Mucosa of descending colon (tissue), 3 donors: ENCODE results near the gene NAV1. TPM values are rescaled to one million over a fixed set of nuclear protein-coding genes. Genes with fewer than 3 reads are reported as not detected.
"Not testable (repeated sequence)": the region's sequence is repeated elsewhere in the genome, so short reads cannot be mapped to it uniquely, and the experiment has no call there.

Source experiments
- ATAC-seq: fragments of 200-7000 bp; cut with Tn5 transposase; one replicate; pipeline ENCODE4 v1.9.1; 2020; ENCODE audit warnings: mild to moderate bottlenecking, moderate library complexity
- DNase-seq, 3 donors: peaks; one replicate each; pipeline ENCODE4 v3.0.0-alpha.2; 2020
- H3K36me3 ChIP-seq: fragments of 200-600 bp; one replicate; pipeline ENCODE4 v1.8.0; 2021; ENCODE audit warnings: low read depth, mild to moderate bottlenecking
- H3K4me1 ChIP-seq: fragments of 200-600 bp; one replicate; pipeline ENCODE4 v1.8.0; 2021; ENCODE audit warnings: low read depth, mild to moderate bottlenecking
- H3K4me3 ChIP-seq: fragments of 200-600 bp; one replicate; pipeline ENCODE4 v1.8.0; 2021; ENCODE audit warnings: mild to moderate bottlenecking
- H3K9me3 ChIP-seq: fragments of 200-600 bp; one replicate; pipeline ENCODE4 v1.8.0; 2021; ENCODE audit warnings: mild to moderate bottlenecking
- intact Hi-C, 2 donors: fragments of 100-400 bp; cut with DNase I in 1 of 2; cut with micrococcal nuclease in 1 of 2; formaldehyde crosslinking; loops; one replicate each; pipeline versions ENCODE4 v1.11.0 to v1.11.1; 2022; cut with DNase I, micrococcal nuclease
- long read RNA-seq, 2 donors: library from polyadenylated mRNA; unstranded; transcript quantifications; one replicate each; pipeline ENCODE4 v2.0.0, GENCODE V29; 2019 to 2021
- total RNA-seq, 3 donors: library from RNA; stranded (reverse); fragmentation: NEBNext Ultra II Directional in 2 of 3; extraction: Animal tissue kit (Norgen Biotek cat#: 25700) in 2 of 3; gene quantifications; one replicate each; pipeline versions ENCODE4 v1.2.1 to v1.2.4, GENCODE V29; 2021 to 2023
- TF ChIP-seq, protein P1 (sequence below): fragments of 200-600 bp; IDR thresholded peaks from one replicate; pipeline ENCODE4 v1.8.0; 2022; ENCODE audit warnings: antibody characterized with exemption, mild to moderate bottlenecking
- donor health status: DM: no; HTN: no; CAD: no; lungs with moderate emphysema.
- donor health status: DM: no; HTN: no; CAD: no.
- donor health status: DM: no; HTN: yes; CAD: no.

The NAV1 gene, protein sequence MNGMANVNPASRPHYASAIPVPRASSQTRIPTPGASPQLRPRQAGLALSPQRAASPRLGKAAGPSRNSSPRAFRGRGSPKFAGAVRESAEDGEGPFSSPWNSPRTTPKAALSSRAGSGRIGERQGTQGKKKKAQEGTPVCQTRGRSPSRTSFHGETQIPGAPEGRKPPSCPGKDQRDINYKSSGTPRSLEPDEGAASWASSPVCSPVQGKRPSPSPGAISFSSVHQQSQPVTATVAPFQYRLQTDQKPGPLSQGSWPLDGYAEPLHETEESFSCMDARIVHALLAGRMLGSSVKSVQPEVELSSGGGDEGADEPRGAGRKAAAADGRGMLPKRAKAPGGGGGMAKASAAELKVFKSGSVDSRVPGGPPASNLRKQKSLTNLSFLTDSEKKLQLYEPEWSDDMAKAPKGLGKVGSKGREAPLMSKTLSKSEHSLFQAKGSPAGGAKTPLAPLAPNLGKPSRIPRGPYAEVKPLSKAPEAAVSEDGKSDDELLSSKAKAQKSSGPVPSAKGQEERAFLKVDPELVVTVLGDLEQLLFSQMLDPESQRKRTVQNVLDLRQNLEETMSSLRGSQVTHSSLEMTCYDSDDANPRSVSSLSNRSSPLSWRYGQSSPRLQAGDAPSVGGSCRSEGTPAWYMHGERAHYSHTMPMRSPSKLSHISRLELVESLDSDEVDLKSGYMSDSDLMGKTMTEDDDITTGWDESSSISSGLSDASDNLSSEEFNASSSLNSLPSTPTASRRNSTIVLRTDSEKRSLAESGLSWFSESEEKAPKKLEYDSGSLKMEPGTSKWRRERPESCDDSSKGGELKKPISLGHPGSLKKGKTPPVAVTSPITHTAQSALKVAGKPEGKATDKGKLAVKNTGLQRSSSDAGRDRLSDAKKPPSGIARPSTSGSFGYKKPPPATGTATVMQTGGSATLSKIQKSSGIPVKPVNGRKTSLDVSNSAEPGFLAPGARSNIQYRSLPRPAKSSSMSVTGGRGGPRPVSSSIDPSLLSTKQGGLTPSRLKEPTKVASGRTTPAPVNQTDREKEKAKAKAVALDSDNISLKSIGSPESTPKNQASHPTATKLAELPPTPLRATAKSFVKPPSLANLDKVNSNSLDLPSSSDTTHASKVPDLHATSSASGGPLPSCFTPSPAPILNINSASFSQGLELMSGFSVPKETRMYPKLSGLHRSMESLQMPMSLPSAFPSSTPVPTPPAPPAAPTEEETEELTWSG (N-terminal part only)
- total RNA-seq: 10 to 100 TPM; 13.7 to 64.3 (median 16.7) TPM
- long read RNA-seq, donor 1, partial matches to known transcripts: 9 of 20 reads
- long read RNA-seq, donor 1, other reads (novel, unspliced or antisense): 11 of 20 reads
- long read RNA-seq, donor 2, partial matches to known transcripts: 1 of 1 reads
- long read RNA-seq, donor 2, other reads (novel, unspliced or antisense): 0 of 1 reads

DNA sequence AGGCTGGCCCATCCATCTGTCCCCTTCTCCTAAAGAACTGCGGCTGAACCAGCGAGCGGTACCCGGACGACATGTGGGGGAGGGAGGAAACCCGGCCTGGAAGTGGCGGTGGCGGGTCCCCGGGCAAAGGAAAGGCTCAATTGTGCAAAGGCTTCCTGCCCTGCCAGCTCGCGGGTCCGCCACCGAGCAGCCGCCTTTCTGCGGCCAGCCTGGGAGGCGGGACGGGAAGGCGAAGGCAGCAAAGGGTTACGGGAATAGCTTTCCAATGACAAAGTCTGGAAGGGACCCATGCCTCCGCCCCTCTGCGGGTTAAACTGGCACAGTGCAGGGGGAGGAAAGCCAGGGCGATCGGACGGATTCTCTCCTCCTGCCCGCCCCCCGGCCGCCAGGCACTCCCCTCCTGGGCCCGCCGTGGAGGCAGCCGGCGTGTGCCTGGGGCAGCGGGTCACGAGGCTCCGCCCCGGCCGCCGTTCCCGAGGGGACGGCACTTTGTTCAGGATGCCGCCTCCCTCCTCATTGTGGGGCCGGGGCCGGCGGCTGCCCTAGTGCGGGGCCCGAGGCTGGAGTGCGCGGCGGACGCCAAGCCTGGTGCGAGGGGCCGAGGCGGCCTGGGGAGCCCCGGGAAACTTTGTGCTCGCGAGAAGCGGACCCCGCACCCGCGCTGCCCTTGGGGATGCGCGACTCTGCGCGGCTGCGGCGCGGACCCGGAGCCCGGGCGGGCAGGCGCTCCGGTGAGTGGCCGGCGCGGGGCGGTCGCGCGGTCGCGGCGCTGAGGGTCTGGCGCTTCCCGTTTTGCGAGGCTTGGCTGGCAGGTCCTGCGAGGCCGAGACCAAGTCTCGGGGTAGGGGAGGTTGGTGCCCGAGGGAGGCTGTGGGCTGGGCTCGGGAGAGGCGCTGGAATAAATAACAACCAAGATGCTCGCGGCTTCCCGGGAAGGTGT lies at the start of gene NAV1:
Gene NAV1 (plus strand): TSS at position 516 of the 940 bp plus-strand sequence. CDS start 83,758 bp downstream, outside the sequence.
- Histone ChIP-seq H3K36me3 (no peaks in the 10 kb centered on the region), H3K4me1 (peaks cover 16% of the 10 kb centered on the region), H3K4me3 (no peak within 1 kb of the TSS), H3K9me3 (no peaks in the 10 kb centered on the region)
- peak in 2 of 3 donors; percentile 58 to 66 for DNase-seq
- TF ChIP-seq, protein P1, sequence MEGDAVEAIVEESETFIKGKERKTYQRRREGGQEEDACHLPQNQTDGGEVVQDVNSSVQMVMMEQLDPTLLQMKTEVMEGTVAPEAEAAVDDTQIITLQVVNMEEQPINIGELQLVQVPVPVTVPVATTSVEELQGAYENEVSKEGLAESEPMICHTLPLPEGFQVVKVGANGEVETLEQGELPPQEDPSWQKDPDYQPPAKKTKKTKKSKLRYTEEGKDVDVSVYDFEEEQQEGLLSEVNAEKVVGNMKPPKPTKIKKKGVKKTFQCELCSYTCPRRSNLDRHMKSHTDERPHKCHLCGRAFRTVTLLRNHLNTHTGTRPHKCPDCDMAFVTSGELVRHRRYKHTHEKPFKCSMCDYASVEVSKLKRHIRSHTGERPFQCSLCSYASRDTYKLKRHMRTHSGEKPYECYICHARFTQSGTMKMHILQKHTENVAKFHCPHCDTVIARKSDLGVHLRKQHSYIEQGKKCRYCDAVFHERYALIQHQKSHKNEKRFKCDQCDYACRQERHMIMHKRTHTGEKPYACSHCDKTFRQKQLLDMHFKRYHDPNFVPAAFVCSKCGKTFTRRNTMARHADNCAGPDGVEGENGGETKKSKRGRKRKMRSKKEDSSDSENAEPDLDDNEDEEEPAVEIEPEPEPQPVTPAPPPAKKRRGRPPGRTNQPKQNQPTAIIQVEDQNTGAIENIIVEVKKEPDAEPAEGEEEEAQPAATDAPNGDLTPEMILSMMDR: no peak
- peak; percentile 62 for ATAC-seq
- intact Hi-C loops: no loop called here

DNA sequence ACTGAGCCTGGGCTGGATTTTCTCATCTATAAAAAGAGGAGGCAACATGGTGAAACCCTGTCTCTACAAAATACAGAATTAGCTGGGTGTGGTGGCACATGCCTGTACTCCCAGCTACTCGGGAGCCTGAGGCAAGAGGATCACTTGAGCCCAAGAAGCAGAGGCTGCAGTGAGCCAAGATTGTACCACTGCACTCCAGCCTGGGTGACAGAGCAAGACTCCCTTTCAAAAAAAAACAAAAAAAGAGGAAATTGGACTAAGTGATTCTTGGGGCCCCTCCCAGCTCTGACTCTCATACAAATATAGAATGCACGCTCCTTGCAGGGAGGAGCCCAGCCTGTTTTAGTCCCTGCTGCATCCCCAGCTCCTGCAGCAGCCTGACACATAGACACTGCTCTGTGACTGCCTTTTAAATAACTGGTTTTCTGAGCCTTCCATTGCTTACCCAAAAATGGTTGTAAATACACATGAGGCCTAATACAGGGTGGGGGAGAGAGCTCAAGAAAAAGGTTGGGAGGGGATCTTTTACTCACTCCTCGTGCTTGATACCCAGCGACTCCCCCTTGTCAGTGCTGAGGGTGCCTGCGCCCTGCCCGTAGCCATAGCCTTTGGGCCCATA lies 49.2 kb upstream of the NAV1 start:
- H3K9me3 ChIP-seq: no peaks in the 10 kb centered on the region
- DNase-seq (no peak), ATAC-seq (no peak)
- intact Hi-C loops: no loop called here
- TF ChIP-seq, protein P1: no peak
- H3K36me3 ChIP-seq: no peaks in the 10 kb centered on the region
- H3K4me3 ChIP-seq: no peak overlapping the region
- peaks cover 10% of the 10 kb centered on the region for H3K4me1 ChIP-seq

DNA sequence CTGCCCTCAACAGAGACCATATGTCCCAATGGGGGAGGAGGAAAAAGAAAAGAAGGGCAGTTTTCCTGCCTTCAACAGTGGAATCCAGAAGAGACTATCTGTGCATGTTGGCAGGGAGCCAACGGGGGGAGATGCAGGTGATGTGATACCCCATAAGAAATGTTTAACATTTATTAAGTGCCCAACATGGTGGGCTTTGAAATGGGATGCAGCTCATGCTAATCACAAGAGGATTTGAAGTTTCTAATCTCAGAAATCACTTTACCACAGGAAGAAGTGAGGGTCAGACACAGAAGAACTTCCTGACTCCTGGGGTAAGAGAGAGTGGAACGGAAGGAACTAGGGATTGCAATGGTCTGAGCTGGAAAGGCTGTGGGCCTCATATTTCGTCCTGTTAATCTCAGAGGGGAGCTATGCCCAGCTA lies 48.2 kb upstream of the NAV1 start:
- TF ChIP-seq, protein P1: no peak
- peaks cover 16% of the 10 kb centered on the region for H3K4me1 ChIP-seq

DNA sequence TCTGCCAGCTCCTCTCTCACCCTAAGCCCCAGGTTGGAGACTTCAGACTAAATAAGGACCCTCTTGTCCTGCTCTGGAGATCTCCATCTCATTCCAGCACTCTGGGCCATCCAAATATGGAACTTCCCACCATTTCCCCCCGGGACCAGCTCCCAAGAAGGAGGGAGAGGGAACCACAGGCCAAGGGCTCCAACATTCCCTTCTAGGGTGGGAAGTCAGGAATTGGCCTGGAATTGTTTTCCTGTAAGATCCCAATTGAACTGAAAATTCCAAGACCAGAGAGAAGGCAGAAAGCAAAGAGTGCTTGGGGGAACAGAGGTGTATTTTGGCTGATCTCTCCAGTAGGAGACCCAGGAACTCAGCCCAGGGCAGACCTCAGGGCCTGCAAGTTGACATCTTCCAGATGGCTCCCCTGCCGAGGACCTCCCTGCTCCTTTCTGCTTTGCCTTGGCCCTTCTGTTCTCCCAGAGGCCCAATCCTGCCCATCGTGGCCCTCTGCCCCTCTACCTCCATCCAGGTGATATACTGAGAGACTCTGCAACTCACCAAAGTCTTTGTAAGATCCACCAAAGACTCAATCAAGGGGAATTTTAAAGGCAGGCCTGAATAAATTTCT lies 46.9 kb upstream of the NAV1 start:
- peaks cover 16% of the 10 kb centered on the region for H3K4me1 ChIP-seq
- H3K4me3 ChIP-seq: no peak overlapping the region
- TF ChIP-seq, protein P1: no peak
- no peak for ATAC-seq
- intact Hi-C loops: no loop called here
- no peaks in the 10 kb centered on the region for H3K9me3 ChIP-seq
- no peak for DNase-seq
- no peaks in the 10 kb centered on the region for H3K36me3 ChIP-seq

More for the DNA sequence above, 48.2 kb upstream of the NAV1 start:
- no peaks in the 10 kb centered on the region for H3K9me3 ChIP-seq
- no peak for DNase-seq
- H3K36me3 ChIP-seq: no peaks in the 10 kb centered on the region
- no peak overlapping the region for H3K4me3 ChIP-seq
- no peak for ATAC-seq
- intact Hi-C loops: no loop called here

DNA sequence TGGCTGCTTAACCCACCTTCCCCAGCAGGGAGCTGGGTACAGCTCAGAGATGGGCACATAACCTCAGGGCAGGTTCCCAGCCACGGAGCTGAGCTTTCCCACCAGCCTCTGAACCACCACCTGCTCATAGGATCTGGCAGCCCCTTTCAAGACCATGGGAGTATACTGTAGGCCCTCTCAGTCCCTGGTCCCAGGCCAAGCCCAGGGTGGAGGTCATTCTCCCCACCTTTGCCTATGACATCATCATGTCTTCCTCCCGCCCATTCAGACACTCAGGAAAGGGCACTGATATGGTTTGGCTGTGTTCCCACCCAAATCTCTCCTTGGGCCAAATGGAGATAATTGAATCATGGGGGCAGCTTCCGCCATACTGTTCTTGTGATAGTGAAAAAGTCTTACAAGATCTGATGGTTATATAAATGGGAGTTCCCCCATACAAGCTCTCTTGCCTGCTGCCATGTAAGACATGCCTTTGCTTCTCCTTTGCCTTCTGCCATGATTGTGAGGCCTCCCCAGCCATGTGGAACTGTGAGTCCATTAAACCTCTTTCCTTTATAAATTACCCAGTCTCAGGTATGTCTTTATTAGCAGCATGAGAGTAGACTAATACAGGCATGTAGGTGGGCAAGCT lies 45.8 kb upstream of the NAV1 start:
- ATAC-seq, DNase-seq, H3K36me3 ChIP-seq, H3K4me3 ChIP-seq, intact Hi-C loops, H3K9me3 ChIP-seq: not testable (repeated sequence)
- peaks cover 16% of the 10 kb centered on the region for H3K4me1 ChIP-seq
